H1 (cell line): Measurements from ENCODE around the gene AP3S1. TPM values are rescaled to one million over a fixed set of nuclear protein-coding genes. Genes with fewer than 3 reads are reported as not detected.

ENCODE experiments used
- CTCF ChIA-PET: fragments of 300-600 bp; sonication (Branson Sonifier 250); formaldehyde crosslinking; loops from one replicate; lab custom pipeline; 2021; ENCODE audit not compliant: partially characterized antibody; lab: Charles Lee
- POLR2A ChIA-PET: fragments of 300-600 bp; sonication (Branson Sonifier 250); formaldehyde crosslinking; loops from one replicate; lab custom pipeline; 2021; ENCODE audit warnings: inconsistent platforms; ENCODE audit not compliant: partially characterized antibody; lab: Charles Lee
- DNase-seq, 2 experiments: peaks; one replicate each; pipeline versions ENCODE4 v3.0.0 to v3.0.0-alpha.2; 2010 to 2022; ENCODE audit warnings: low spot score in 2 of 2, low read depth in 1 of 2, mixed read lengths in 1 of 2
- FAIRE-seq: peaks from 2 replicates; lab custom pipeline; 2011; peaks lifted over from hg19 to GRCh38; lab: Jason Lieb, UNC
- H2AFZ ChIP-seq: 2 replicates; pipeline ENCODE4 v1.8.1; 2012; ENCODE audit warnings: low read length, inconsistent platforms
- H2AK5ac ChIP-seq: 2 replicates; pipeline ENCODE4 v1.6.1; 2013; ENCODE audit warnings: low read depth, low read length
- H2BK120ac ChIP-seq: replicated peaks from 2 replicates; pipeline ENCODE3; 2013; ENCODE audit warnings: low read depth, low read length, inconsistent platforms
- H2BK12ac ChIP-seq: 2 replicates; pipeline ENCODE4 v1.6.1; 2013; ENCODE audit warnings: low read depth, low read length
- H2BK15ac ChIP-seq: 2 replicates; pipeline ENCODE4 v1.6.1; 2013; ENCODE audit warnings: low read length
- H2BK20ac ChIP-seq: 2 replicates; pipeline ENCODE4 v1.6.1; 2013; ENCODE audit warnings: low read length
- H2BK5ac ChIP-seq: 2 replicates; pipeline ENCODE4 v1.6.1; 2013; ENCODE audit warnings: low read depth, low read length
- H3K14ac ChIP-seq: 2 replicates; pipeline ENCODE4 v1.6.1; 2013; ENCODE audit warnings: inconsistent platforms; ENCODE audit not compliant: insufficient read length
- H3K18ac ChIP-seq: 2 replicates; pipeline ENCODE4 v1.6.1; 2013; ENCODE audit warnings: low read length; ENCODE audit errors: extremely low read depth
- H3K23ac ChIP-seq: 2 replicates; pipeline ENCODE4 v1.6.1; 2013; ENCODE audit warnings: inconsistent platforms; ENCODE audit not compliant: insufficient read length
- H3K23me2 ChIP-seq: 2 replicates; pipeline ENCODE4 v1.6.1; 2013; ENCODE audit warnings: low read depth, low read length
- H3K27ac ChIP-seq: 2 replicates; pipeline ENCODE4 v1.6.1; 2011; ENCODE audit warnings: low read depth, low read length, inconsistent platforms
- H3K27me3 ChIP-seq, 4 experiments: replicated peaks in 1 of 4; 1 replicate in 1 of 4; 2 replicates in 3 of 4; pipeline versions ENCODE4 v1.6.1 to v1.8.1; 2011 to 2013; ENCODE audit warnings: low read length in 3 of 4, mild to moderate bottlenecking in 3 of 4, inconsistent platforms in 2 of 4, mixed read lengths in 2 of 4, moderate library complexity in 1 of 4; ENCODE audit not compliant: control insufficient read depth in 3 of 4, insufficient read depth in 3 of 4; ENCODE audit errors: extremely low read depth in 1 of 4
- H3K36me3 ChIP-seq, 4 experiments: 2 replicates each; pipeline versions ENCODE4 v1.6.1 to v1.8.1; 2011 to 2013; ENCODE audit warnings: mild to moderate bottlenecking in 4 of 4, low read length in 3 of 4, moderate library complexity in 2 of 4, control low read depth in 1 of 4, inconsistent platforms in 1 of 4; ENCODE audit not compliant: insufficient read depth in 4 of 4, control insufficient read depth in 2 of 4
- H3K4ac ChIP-seq: replicated peaks from 2 replicates; pipeline ENCODE3; 2013; ENCODE audit warnings: low read length, low read depth, mixed read lengths, inconsistent platforms; ENCODE audit not compliant: insufficient read length
- H3K4me1 ChIP-seq, 4 experiments: replicated peaks in 1 of 4; 1 replicate in 1 of 4; 2 replicates in 3 of 4; pipeline versions ENCODE4 v1.6.1 to v1.8.1; 2011 to 2013; ENCODE audit warnings: low read length in 3 of 4, inconsistent platforms in 2 of 4, mixed read lengths in 1 of 4; ENCODE audit not compliant: insufficient read depth in 4 of 4, control insufficient read depth in 3 of 4
- H3K4me2 ChIP-seq, 2 experiments: 2 replicates each; pipeline versions ENCODE4 v1.6.1 to v1.8.1; 2011 to 2013; ENCODE audit warnings: low read depth in 2 of 2, low read length in 2 of 2, control low read depth in 1 of 2, inconsistent platforms in 1 of 2, mild to moderate bottlenecking in 1 of 2; ENCODE audit not compliant: insufficient read depth in 1 of 2
- H3K4me3 ChIP-seq, 4 experiments: fragments of 200-600, 300-600 bp in 1 of 4; sonication (generic), shearing (Covaris generic), sonication (Bioruptor Twin) in 1 of 4; 2 replicates each; pipeline versions ENCODE4 v1.5.1 to v1.8.1; 2011 to 2016; ENCODE audit warnings: low read length in 4 of 4, low read depth in 3 of 4, control low read depth in 2 of 4, inconsistent platforms in 2 of 4, mild to moderate bottlenecking in 2 of 4, mixed read lengths in 1 of 4, moderate library complexity in 1 of 4; ENCODE audit not compliant: insufficient read depth in 2 of 4; ENCODE audit errors: extremely low read depth in 1 of 4
- H3K56ac ChIP-seq: replicated peaks from 2 replicates; pipeline ENCODE3; 2013; ENCODE audit warnings: low read depth, mild to moderate bottlenecking, mixed read lengths, low read length, inconsistent platforms; ENCODE audit not compliant: insufficient read length
- H3K79me1 ChIP-seq: 2 replicates; pipeline ENCODE4 v1.6.1; 2013; ENCODE audit warnings: low read depth, low read length, control low read depth
- H3K79me2 ChIP-seq, 2 experiments: 2 replicates each; pipeline versions ENCODE4 v1.6.1 to v1.8.1; 2012 to 2013; ENCODE audit warnings: low read length in 2 of 2, mild to moderate bottlenecking in 2 of 2, inconsistent platforms in 1 of 2; ENCODE audit not compliant: insufficient read depth in 2 of 2, control insufficient read depth in 1 of 2
- H3K9ac ChIP-seq, 4 experiments: replicated peaks in 1 of 4; 1 replicate in 1 of 4; 2 replicates in 3 of 4; pipeline versions ENCODE4 v1.6.1 to v1.8.1; 2011 to 2013; ENCODE audit warnings: low read depth in 3 of 4, low read length in 3 of 4, control low read depth in 2 of 4, mild to moderate bottlenecking in 2 of 4, moderate library complexity in 2 of 4, inconsistent platforms in 1 of 4; ENCODE audit errors: extremely low read depth in 1 of 4
- H3K9me3 ChIP-seq, 2 experiments: 2 replicates each; pipeline versions ENCODE4 v1.6.1 to v1.8.1; 2012 to 2013; ENCODE audit warnings: mild to moderate bottlenecking in 2 of 2, moderate library complexity in 2 of 2, control low read depth in 1 of 2, inconsistent platforms in 1 of 2, low read depth in 1 of 2, low read length in 1 of 2, mixed read lengths in 1 of 2; ENCODE audit not compliant: insufficient read depth in 2 of 2
- H4K20me1 ChIP-seq, 2 experiments: replicated peaks in 1 of 2; 2 replicates each; pipeline versions ENCODE3 to v1.8.1; 2011 to 2013; ENCODE audit warnings: inconsistent platforms in 2 of 2, low read length in 2 of 2, mild to moderate bottlenecking in 1 of 2; ENCODE audit not compliant: insufficient read depth in 2 of 2, control insufficient read depth in 1 of 2
- H4K5ac ChIP-seq: 2 replicates; pipeline ENCODE4 v1.6.1; 2013; ENCODE audit warnings: low read length, low read depth, mixed read lengths, inconsistent platforms; ENCODE audit not compliant: insufficient read length
- H4K8ac ChIP-seq: 2 replicates; pipeline ENCODE4 v1.8.0; 2013; ENCODE audit warnings: mild to moderate bottlenecking, moderate library complexity, low read length, inconsistent platforms; ENCODE audit not compliant: insufficient read depth; ENCODE audit errors: extremely low read depth
- H4K91ac ChIP-seq: replicated peaks from 2 replicates; pipeline ENCODE3; 2013; ENCODE audit warnings: low read length, mixed read lengths, inconsistent platforms; ENCODE audit not compliant: insufficient read length
- MAFK ChIP-seq: IDR thresholded peaks from 2 replicates; pipeline ENCODE4 v1.6.1; 2012; ENCODE audit warnings: low read depth, mild to moderate bottlenecking, improper control_type of control experiment, low read length
- POLR2AphosphoS5 ChIP-seq: IDR thresholded peaks from 2 replicates; pipeline ENCODE4 v1.6.1; 2011; ENCODE audit warnings: low read depth, low read length
- polyA plus RNA-seq, 7 experiments: library from polyadenylated mRNA; depleted of rRNA in 3 of 7; stranded (reverse) in 5 of 7; unstranded in 2 of 7; fragments of >200 nt in 5 of 7; fragments of 200-250 nt in 2 of 7; gene quantifications; 1 replicate in 5 of 7; 2 replicates in 1 of 7; 4 replicates in 1 of 7; pipeline versions ENCODE4 v1.2.1 to v1.2.3, GENCODE V29; 2011 to 2013; ENCODE audit warnings: missing spikeins in 2 of 7, mixed read lengths in 2 of 7
- total RNA-seq: library from RNA; stranded (reverse); fragmentation: NEBNext Ultra II Directional; extraction: Animal tissue kit (Norgen Biotek cat#: 25700); gene quantifications from 2 replicates; pipeline ENCODE4 v1.2.1, GENCODE V29; 2021

AP3S1 gene
- total and polyA plus RNA-seq, 2 of the 8 experiments (the other 6 are each of a cell fraction or from before 2014, with no cell fraction given) = 26.6 to 72.7 TPM

DNA sequence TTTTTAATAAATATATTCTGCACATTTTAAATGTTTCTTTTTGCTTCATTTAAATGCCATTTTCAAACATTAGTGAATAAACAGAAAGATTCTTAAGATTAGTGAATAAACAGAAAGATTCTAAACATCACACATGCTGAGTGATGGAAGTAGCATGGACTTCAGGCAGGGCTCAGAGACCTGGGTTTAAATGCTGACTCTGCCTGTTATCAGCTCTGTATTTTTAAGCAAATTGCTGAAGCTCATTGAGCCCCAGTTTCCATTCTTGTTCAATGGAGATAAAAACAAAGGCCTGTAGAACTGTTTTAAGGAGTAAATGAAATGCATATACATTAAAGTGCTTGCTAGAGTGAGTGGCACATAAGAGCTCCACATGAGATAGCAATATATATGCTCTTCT, 112.4 kb downstream of the AP3S1 start:
- no peak for FAIRE-seq
- H2BK12ac ChIP-seq = no peak overlapping the region
- CTCF ChIA-PET = interaction anchor here (0.7 to 3.3 kb wide), 4 partner anchors 9 to 22 kb away, joined by 3 to 15 read pairs (median 5); partner anchors contain the start of gene LVRN
- peak; percentile 79 for TF ChIP-seq MAFK
- no peak for TF ChIP-seq POLR2AphosphoS5

More for the DNA sequence above, 112.4 kb downstream of the AP3S1 start:
- Histone ChIP-seq H4K20me1 (no peaks in the 10 kb centered on the region), H2BK120ac (no peak overlapping the region), H4K5ac (peak overlapping the region; percentile 28), H3K4me3 (peak overlapping the region in 1 of 4 experiments; percentile 3; a peak in 1 of 8 replicates), H3K79me1 (no peaks in the 10 kb centered on the region), H2AFZ (no peak overlapping the region), H3K4ac (no peak overlapping the region), H3K79me2 (no peaks in the 10 kb centered on the region), H3K14ac (no peak overlapping the region), H4K8ac (no peak overlapping the region), H3K36me3 (no peaks in the 10 kb centered on the region), H3K23me2 (no peaks in the 10 kb centered on the region; the same call in 1 of the 2 replicates), H3K23ac (no peak overlapping the region), H2BK5ac (no peak overlapping the region), H3K18ac (no peak overlapping the region), H3K9ac (no peak overlapping the region), H2AK5ac (no peak overlapping the region), H2BK20ac (no peak overlapping the region), H2BK15ac (no peak overlapping the region), H3K27ac (no peak overlapping the region), H3K27me3 (no peaks in the 10 kb centered on the region), H3K56ac (no peak overlapping the region), H3K4me1 (peaks cover 0 to 13% (median 2%) of the 10 kb centered on the region in 4 experiments; a peak in 3 of 7 replicates), H4K91ac (no peak overlapping the region), H3K9me3 (no peaks in the 10 kb centered on the region), H3K4me2 (peak overlapping the region; percentile 35 to 54; a peak in 2 of 4 replicates)
- no peak for DNase-seq
- POLR2A ChIA-PET = no interaction called here
